Osteocyte (in vitro differentiated cells): ENCODE measurements around the gene TMEM25. TPM values are rescaled to one million over a fixed set of nuclear protein-coding genes. Genes with fewer than 3 reads are reported as not detected.
"Not testable (repeated sequence)": the region's sequence is repeated elsewhere in the genome, so short reads cannot be mapped to it uniquely, and the experiment has no call there.

Source experiments
- DNase-seq: peaks from one replicate; pipeline ENCODE4 v3.0.0; 2021; ENCODE audit warnings: mixed read lengths; ENCODE audit not compliant: unreplicated experiment; ENCODE audit errors: extremely low spot score
- H3K27ac Mint-ChIP-seq: one replicate; pipeline ENCODE4 v1.8.0; 2021; ENCODE audit warnings: mild to moderate bottlenecking, mixed read lengths; ENCODE audit not compliant: unreplicated experiment
- H3K27me3 Mint-ChIP-seq: one replicate; pipeline ENCODE4 v1.8.0; 2021; ENCODE audit warnings: mixed read lengths; ENCODE audit not compliant: unreplicated experiment
- H3K36me3 Mint-ChIP-seq: one replicate; pipeline ENCODE4 v1.8.0; 2021; ENCODE audit warnings: mixed read lengths; ENCODE audit not compliant: unreplicated experiment
- H3K4me1 Mint-ChIP-seq: one replicate; pipeline ENCODE4 v1.8.0; 2021; ENCODE audit warnings: mixed read lengths; ENCODE audit not compliant: unreplicated experiment
- H3K4me3 Mint-ChIP-seq: one replicate; pipeline ENCODE4 v1.8.0; 2021; ENCODE audit warnings: mild to moderate bottlenecking, moderate library complexity, mixed read lengths; ENCODE audit not compliant: unreplicated experiment
- H3K9me3 Mint-ChIP-seq: one replicate; pipeline ENCODE4 v1.8.0; 2021; ENCODE audit warnings: mixed read lengths; ENCODE audit not compliant: unreplicated experiment
- CTCF ChIP-seq: fragments of 200-600 bp; sonication (generic); IDR thresholded peaks from 2 replicates; pipeline ENCODE4 v1.5.0; 2021; ENCODE audit warnings: antibody characterized with exemption, mild to moderate bottlenecking, moderate library complexity
- long read RNA-seq: library from polyadenylated mRNA; unstranded; transcript quantifications from one replicate; pipeline ENCODE4 v2.0.0, GENCODE V29; 2021
- total RNA-seq: library from RNA; stranded (reverse); gene quantifications from 2 replicates; pipeline ENCODE4 v1.2.1, GENCODE V29; 2021

The TMEM25 gene
- total RNA-seq: 33.6 and 36.2 TPM in 2 replicates
- long read RNA-seq, transcript TMEM25-201 (9 exons, 2,409 nt): major isoform, 20 of 58 reads
- long read RNA-seq, transcript TMEM25-204 (8 exons, 2,395 nt): minor isoform, 5 of 58 reads
- long read RNA-seq, transcript TMEM25-203 (9 exons, 1,456 nt): minor isoform, 5 of 58 reads
- long read RNA-seq, partial matches to known transcripts: 7 of 58 reads
- long read RNA-seq, other reads (novel, unspliced or antisense): 17 of 58 reads

- Mint-ChIP-seq H3K36me3 (peaks cover 7% of the 10 kb centered on the region), H3K4me3 (peak within 1 kb of the TSS; percentile 90), H3K9me3 (no peaks in the 10 kb centered on the region), H3K27me3 (no peaks in the 10 kb centered on the region), H3K27ac (peak within 1 kb of the TSS; percentile 60), H3K4me1 (peaks cover 22% of the 10 kb centered on the region)
- DNase-seq: peak; percentile 87
- TF ChIP-seq CTCF: no peak
Observed at GRCh38 chr11:118530683-118531596, at the start of gene TMEM25. TMEM25 (plus strand) TSS chr11:118531192; CDS start chr11:118531802, 610 bp downstream.

- not testable (repeated sequence) for H3K27me3 Mint-ChIP-seq, H3K4me3 Mint-ChIP-seq, DNase-seq, H3K27ac Mint-ChIP-seq, H3K9me3 Mint-ChIP-seq, H3K4me1 Mint-ChIP-seq
- peaks cover 58% of the 10 kb centered on the region for H3K36me3 Mint-ChIP-seq
Observed at GRCh38 chr11:118481238-118481637, 49.8 kb upstream of the TMEM25 start.

GRCh38 chr11:118484405-118484804 lies 46.6 kb upstream of the TMEM25 start:
- no peak for DNase-seq
- Mint-ChIP-seq H3K9me3 (no peaks in the 10 kb centered on the region), H3K4me1 (no peaks in the 10 kb centered on the region), H3K27ac (no peak overlapping the region), H3K4me3 (no peak overlapping the region), H3K36me3 (peaks cover 51% of the 10 kb centered on the region), H3K27me3 (no peaks in the 10 kb centered on the region)
- no peak for TF ChIP-seq CTCF

- TF ChIP-seq CTCF: peak; percentile 26
- Mint-ChIP-seq H3K4me3 (no peak overlapping the region), H3K27me3 (no peaks in the 10 kb centered on the region), H3K9me3 (no peaks in the 10 kb centered on the region), H3K36me3 (peaks cover 57% of the 10 kb centered on the region), H3K27ac (no peak overlapping the region), H3K4me1 (no peaks in the 10 kb centered on the region)
- no peak for DNase-seq
Observed at GRCh38 chr11:118485273-118485672, 45.7 kb upstream of the TMEM25 start.

- Mint-ChIP-seq H3K4me3 (no peak overlapping the region), H3K27ac (no peak overlapping the region), H3K4me1 (no peaks in the 10 kb centered on the region), H3K27me3 (no peaks in the 10 kb centered on the region), H3K9me3 (no peaks in the 10 kb centered on the region), H3K36me3 (peaks cover 58% of the 10 kb centered on the region)
- TF ChIP-seq CTCF: peak; percentile 88
- DNase-seq: peak; percentile 86
Observed at GRCh38 chr11:118488480-118489109, 42.4 kb upstream of the TMEM25 start.
